Rectal smooth muscle tissue (tissue), 1 donor: ENCODE results near the gene PPP3CA.
"Not testable (repeated sequence)": the region's sequence is repeated elsewhere in the genome, so short reads cannot be mapped to it uniquely, and the experiment has no call there.

Experiments used
- H3K27ac ChIP-seq: one replicate; pipeline ENCODE4 v1.7.0; 2013; ENCODE audit warnings: low read depth, low read length, inconsistent platforms
- H3K27me3 ChIP-seq: one replicate; pipeline ENCODE4 v1.7.0; 2013; ENCODE audit warnings: low read length; ENCODE audit not compliant: control insufficient read depth, insufficient read depth
- H3K36me3 ChIP-seq: one replicate; pipeline ENCODE4 v1.7.0; 2013; ENCODE audit warnings: low read length; ENCODE audit not compliant: control insufficient read depth, insufficient read depth
- H3K4me1 ChIP-seq: one replicate; pipeline ENCODE4 v1.7.0; 2013; ENCODE audit warnings: low read length; ENCODE audit not compliant: control insufficient read depth, insufficient read depth
- H3K4me3 ChIP-seq: one replicate; pipeline ENCODE4 v1.7.0; 2013; ENCODE audit warnings: low read length
- H3K9ac ChIP-seq: one replicate; pipeline ENCODE4 v1.7.0; 2013; ENCODE audit warnings: low read length

The PPP3CA gene

DNA sequence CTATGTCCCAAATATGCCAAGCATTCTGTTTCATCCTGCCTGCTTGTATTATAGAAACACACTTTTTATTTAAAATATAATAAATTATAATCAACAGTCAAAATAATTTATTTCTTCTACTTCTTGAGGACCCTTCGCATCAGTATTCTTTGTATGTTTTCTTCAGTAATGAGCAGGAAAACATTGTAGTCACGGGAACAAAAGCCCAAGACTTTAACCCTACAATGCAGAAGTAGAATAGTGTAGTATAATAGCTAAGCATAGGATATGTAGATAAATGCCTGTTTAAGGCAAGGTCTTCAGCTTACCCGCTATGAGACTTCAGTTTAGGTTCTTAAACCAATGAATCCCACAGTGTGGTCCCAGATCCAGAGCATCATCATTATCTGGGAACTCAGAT, 156.6 kb downstream of the PPP3CA start:
- Histone ChIP-seq H3K4me3 (no peak overlapping the region), H3K4me1 (peaks cover 16% of the 10 kb centered on the region), H3K36me3 (no peaks in the 10 kb centered on the region), H3K9ac (no peak overlapping the region), H3K27ac (peak overlapping the region; percentile 81), H3K27me3 (no peaks in the 10 kb centered on the region)

DNA sequence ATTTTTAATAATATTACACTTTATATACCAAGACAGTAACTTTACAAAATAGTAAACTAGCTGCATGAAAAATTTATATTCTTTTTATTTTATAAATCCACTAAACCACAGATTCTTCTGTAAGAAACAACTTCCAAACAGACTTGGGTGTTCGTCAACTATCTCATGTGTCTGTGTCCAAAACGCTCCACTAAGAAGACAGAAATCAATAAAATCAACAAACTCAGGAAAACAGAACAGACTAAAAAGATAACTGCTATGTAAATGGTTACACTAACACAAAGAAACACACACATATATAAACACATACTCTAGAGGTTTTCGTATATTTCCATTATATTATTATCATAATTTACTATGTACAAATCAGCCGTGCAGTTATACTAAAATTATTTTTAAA, 158.4 kb downstream of the PPP3CA start:
- Histone ChIP-seq H3K27me3 (no peaks in the 10 kb centered on the region), H3K4me1 (peaks cover 16% of the 10 kb centered on the region), H3K9ac (no peak overlapping the region), H3K4me3 (no peak overlapping the region), H3K27ac (no peak overlapping the region), H3K36me3 (no peaks in the 10 kb centered on the region)

DNA sequence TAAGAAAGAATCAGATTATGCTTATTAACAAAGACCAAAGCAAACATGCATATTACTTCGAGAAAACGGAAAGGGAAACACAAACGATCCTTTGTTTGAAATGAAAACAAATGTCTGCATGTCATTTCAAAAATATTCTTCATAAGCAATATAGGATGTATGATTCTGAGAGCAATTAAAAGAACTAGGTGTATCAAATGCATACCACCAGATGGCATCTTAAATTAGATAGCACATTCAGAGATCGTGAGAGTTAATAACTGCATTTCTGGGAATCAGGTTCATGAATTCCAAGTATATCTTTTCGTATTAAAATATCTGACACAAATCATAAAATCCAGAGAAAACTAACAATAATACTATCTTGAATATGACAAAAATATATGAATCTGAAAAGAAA, 159.5 kb downstream of the PPP3CA start:
- Histone ChIP-seq H3K4me3 (no peak overlapping the region), H3K9ac (no peak overlapping the region), H3K4me1 (peaks cover 15% of the 10 kb centered on the region)

DNA sequence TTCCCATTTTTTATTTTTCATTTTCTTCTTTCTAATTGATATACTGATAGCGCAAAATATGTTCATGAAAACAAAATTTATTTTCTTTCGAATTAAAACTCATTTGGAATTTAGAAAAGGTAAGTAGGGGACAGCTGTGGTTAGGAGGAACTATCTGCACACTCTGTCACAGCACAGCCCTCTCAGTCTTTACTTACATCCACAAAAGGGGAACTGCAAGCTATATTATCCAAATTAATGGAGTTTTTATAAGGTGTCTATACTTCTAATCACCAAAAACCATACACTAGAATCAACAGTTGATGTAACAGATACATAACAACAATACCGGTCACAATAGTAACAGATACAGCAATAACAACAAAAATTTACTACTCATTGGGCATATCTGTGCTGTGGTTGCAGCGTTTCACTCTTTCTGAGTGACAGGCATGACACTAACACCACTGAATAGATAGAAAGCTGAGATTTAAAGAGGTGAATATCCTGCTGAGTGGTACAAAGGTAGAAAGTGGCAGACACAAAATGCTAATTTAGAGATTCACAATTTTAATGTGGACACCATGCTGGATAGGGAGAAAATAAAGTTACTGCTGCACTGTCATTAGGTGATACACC, 160.7 kb downstream of the PPP3CA start:
- H3K36me3 ChIP-seq, result no peaks in the 10 kb centered on the region

More for the DNA sequence above, 159.5 kb downstream of the PPP3CA start:
- Histone ChIP-seq H3K27ac (no peak overlapping the region), H3K27me3 (no peaks in the 10 kb centered on the region), H3K36me3 (no peaks in the 10 kb centered on the region)

GRCh38 chr4:101184668-101185067, 162.7 kb downstream of the PPP3CA start:
- Histone ChIP-seq H3K36me3 (no peaks in the 10 kb centered on the region), H3K27ac (no peak overlapping the region), H3K9ac (no peak overlapping the region), H3K27me3 (no peaks in the 10 kb centered on the region), H3K4me3 (no peak overlapping the region), H3K4me1 (no peaks in the 10 kb centered on the region)

More for the DNA sequence above, 160.7 kb downstream of the PPP3CA start:
- Histone ChIP-seq H3K27ac (no peak overlapping the region), H3K4me3 (no peak overlapping the region), H3K9ac (no peak overlapping the region), H3K4me1 (peaks cover 11% of the 10 kb centered on the region), H3K27me3 (no peaks in the 10 kb centered on the region)

- Histone ChIP-seq H3K4me1 (no peaks in the 10 kb centered on the region), H3K27me3 (no peaks in the 10 kb centered on the region), H3K4me3 (no peak overlapping the region), H3K9ac (no peak overlapping the region), H3K36me3 (no peaks in the 10 kb centered on the region), H3K27ac (no peak overlapping the region)
Observed at GRCh38 chr4:101183666-101184373, 163.5 kb downstream of the PPP3CA start.

- Histone ChIP-seq H3K27ac (no peak overlapping the region), H3K4me3 (no peak overlapping the region), H3K9ac (no peak overlapping the region), H3K4me1 (no peaks in the 10 kb centered on the region), H3K36me3 (no peaks in the 10 kb centered on the region), H3K27me3 (no peaks in the 10 kb centered on the region)
Observed at GRCh38 chr4:101183221-101183620, 164.1 kb downstream of the PPP3CA start.

DNA sequence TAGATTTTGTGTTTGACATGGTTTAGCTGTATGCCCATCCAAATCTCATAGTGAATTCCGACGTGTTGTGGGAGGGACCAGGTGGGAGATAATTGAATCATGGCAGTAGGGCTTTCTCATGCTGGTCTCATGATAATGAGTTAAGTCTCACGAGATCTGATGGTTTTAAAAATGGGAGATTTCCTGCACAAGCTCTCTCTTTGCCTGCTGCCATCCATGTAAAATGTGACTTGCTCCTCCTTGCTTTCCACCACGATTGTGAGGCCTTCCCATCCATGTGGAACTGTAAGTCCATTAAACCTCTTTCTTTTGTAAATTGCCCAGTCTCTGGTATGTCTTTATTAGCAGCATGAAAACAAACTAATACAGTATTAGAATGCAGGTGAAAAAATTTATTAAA, 164.6 kb downstream of the PPP3CA start:
- not testable (repeated sequence) for H3K4me3 ChIP-seq, H3K4me1 ChIP-seq, H3K27me3 ChIP-seq, H3K27ac ChIP-seq, H3K36me3 ChIP-seq, H3K9ac ChIP-seq

DNA sequence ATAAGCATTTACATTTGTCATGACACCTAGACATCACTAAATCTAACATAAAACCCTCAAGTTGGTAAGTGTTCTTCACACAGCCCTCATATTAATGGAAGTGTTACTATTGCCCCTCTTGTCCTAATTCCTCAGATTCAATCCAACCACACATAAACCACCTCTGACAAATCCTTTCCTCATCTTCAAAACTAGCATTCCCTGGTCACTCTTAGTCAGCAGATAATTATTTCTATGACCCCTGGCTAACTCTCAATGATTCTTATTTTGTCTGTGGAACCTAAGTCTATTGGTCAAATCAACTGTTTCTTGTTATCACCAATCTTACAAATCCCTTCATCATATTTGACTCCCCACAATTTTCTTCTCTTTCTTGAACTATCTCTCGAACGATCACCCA, 168.6 kb downstream of the PPP3CA start:
- H3K9ac ChIP-seq, result no peak overlapping the region
- no peaks in the 10 kb centered on the region for H3K36me3 ChIP-seq
- H3K27ac ChIP-seq, result no peak overlapping the region
- peaks cover 5% of the 10 kb centered on the region for H3K4me1 ChIP-seq
- no peaks in the 10 kb centered on the region for H3K27me3 ChIP-seq
- H3K4me3 ChIP-seq, result no peak overlapping the region

DNA sequence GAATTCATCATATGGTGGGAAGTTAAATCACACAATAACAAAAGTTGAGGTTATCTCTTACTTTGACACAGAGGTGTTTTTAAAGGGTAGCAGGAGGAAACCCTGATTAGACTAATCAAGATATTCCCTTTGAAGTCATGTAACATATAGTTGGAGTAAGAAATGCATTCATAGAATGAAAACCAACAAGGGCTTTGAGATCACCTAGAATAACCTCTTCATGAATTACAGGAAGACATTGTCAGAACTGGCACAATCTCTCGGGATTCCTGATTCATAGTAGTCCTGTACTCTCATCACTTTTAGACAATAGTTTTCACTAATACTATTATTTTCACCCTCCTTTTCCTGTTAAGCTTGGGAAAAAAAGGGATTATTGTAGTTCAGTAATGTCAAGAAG, 170.2 kb downstream of the PPP3CA start:
- no peak overlapping the region for H3K4me3 ChIP-seq
- H3K27ac ChIP-seq, result no peak overlapping the region
- no peaks in the 10 kb centered on the region for H3K36me3 ChIP-seq
- no peak overlapping the region for H3K9ac ChIP-seq
- H3K4me1 ChIP-seq, result peaks cover 9% of the 10 kb centered on the region
- H3K27me3 ChIP-seq, result no peaks in the 10 kb centered on the region

DNA sequence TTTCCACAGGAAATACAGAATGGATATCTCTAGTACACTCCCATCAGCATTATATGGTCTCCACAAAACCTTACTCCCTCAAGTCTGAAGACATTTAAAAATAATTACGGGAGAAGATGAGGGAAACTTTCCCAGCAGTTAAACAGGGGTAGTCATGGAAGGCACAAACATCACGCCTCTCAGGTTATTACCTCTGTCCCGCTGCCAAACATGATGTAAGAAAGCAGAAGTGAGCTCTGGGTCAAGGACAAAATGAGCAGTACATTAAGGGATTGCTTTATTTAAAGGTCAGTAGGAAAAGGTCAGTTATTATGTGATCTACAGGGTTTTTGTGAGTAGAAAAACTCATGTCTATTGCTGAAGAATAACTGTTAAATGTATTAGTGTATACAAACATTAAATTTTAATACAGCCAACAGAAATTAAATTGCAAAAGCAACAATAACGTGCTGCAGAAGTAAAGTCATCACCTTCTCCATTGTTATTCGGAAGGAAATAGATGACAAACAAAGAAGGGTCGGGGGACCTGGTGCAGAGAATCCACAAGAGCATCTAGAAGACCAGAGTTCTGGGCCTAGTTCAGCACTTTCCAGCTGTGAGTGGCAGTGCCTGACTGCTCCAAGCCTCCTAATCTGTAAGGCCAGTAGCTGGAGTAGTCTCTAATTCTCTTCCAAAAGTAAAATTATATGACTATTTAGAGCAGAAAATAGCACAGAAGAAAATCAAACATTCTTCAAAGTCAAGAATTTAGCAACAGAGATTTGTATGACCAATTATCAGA, 171.2 kb downstream of the PPP3CA start:
- Histone ChIP-seq H3K27ac (peak overlapping the region; percentile 49), H3K4me1 (peaks cover 9% of the 10 kb centered on the region), H3K9ac (no peak overlapping the region)

GRCh38 chr4:101174679-101175345, 172.5 kb downstream of the PPP3CA start:
- no peaks in the 10 kb centered on the region for H3K27me3 ChIP-seq
- H3K9ac ChIP-seq, result no peak overlapping the region
- no peak overlapping the region for H3K4me3 ChIP-seq
- peaks cover 9% of the 10 kb centered on the region for H3K4me1 ChIP-seq
- H3K36me3 ChIP-seq, result no peaks in the 10 kb centered on the region
- H3K27ac ChIP-seq, result no peak overlapping the region

More for the DNA sequence above, 171.2 kb downstream of the PPP3CA start:
- Histone ChIP-seq H3K36me3 (no peaks in the 10 kb centered on the region), H3K27me3 (no peaks in the 10 kb centered on the region), H3K4me3 (no peak overlapping the region)
